HepG2 (cell line): ENCODE results near the gene ANKZF1. TPM values are rescaled to one million over a fixed set of nuclear protein-coding genes. Genes with fewer than 3 reads are reported as not detected.

Experiments
- ATAC-seq: fragments of 200-7000 bp; cut with Tn5 transposase; 3 replicates; pipeline ENCODE4 v1.9.1; 2020; ENCODE audit warnings: mild to moderate bottlenecking, moderate library complexity
- BruUV-seq: library from RNA; stranded (reverse); fragments of 400-500 nt; replicated peaks from 2 replicates; lab custom pipeline; 2021; lab: Mats Ljungman, UMichigan
- CTCF ChIA-PET: fragments of 300-600 bp; formaldehyde crosslinking; extraction: SDS; loops from one replicate; lab custom pipeline; 2021; ENCODE audit warnings: low total read pairs, inconsistent platforms, low intra/inter-chr PET ratio; lab: Yijun Ruan, JAX
- POLR2A ChIA-PET: fragments of 350-600 bp; sonication (Branson Sonifier 250); formaldehyde crosslinking; loops from one replicate; lab custom pipeline; 2020; ENCODE audit warnings: antibody characterized with exemption, inconsistent platforms; lab: Yijun Ruan, JAX
- DNase-seq: peaks from one replicate; pipeline ENCODE4 v3.0.0-alpha.2; 2015; ENCODE audit warnings: low spot score
- FAIRE-seq: peaks from 3 replicates; lab custom pipeline; 2011; peaks lifted over from hg19 to GRCh38; lab: Jason Lieb, UNC
- H2AFZ ChIP-seq: one replicate; pipeline ENCODE4 v1.6.1; 2011; ENCODE audit warnings: low read length, inconsistent platforms
- H3K27ac ChIP-seq: fragments of 300-600 bp; 3 replicates; pipeline ENCODE4 v1.8.0; 2011; ENCODE audit warnings: mixed run types, mild to moderate bottlenecking, mixed read lengths, low read length, inconsistent platforms; ENCODE audit not compliant: insufficient read depth; ENCODE audit errors: extremely low read length
- H3K27me3 ChIP-seq, 2 experiments: fragments of 200-600 bp in 1 of 2; 2 replicates in 1 of 2; 3 replicates in 1 of 2; pipeline versions ENCODE4 v1.6.0 to v1.8.0; 2011; ENCODE audit warnings: low read length in 2 of 2, mild to moderate bottlenecking in 2 of 2, moderate library complexity in 2 of 2, inconsistent platforms in 1 of 2; ENCODE audit not compliant: insufficient read depth in 2 of 2, control insufficient read depth in 1 of 2
- H3K36me3 ChIP-seq, 2 experiments: fragments of 200-600 bp in 1 of 2; replicated peaks in 1 of 2; 2 replicates in 1 of 2; 3 replicates in 1 of 2; pipeline versions ENCODE4 v1.5.1 to v1.8.0; 2011; ENCODE audit warnings: low read length in 2 of 2, inconsistent platforms in 1 of 2; ENCODE audit not compliant: insufficient read depth in 2 of 2, control insufficient read depth in 1 of 2
- H3K4me1 ChIP-seq: 2 replicates; pipeline ENCODE4 v1.5.1; 2012; ENCODE audit warnings: low read length, inconsistent platforms; ENCODE audit not compliant: insufficient read depth
- H3K4me2 ChIP-seq: 2 replicates; pipeline ENCODE4 v1.6.0; 2011; ENCODE audit warnings: low read depth, low read length, inconsistent platforms
- H3K4me3 ChIP-seq, 3 experiments: fragments of 200-600 bp in 1 of 3; sonication (generic), shearing (Covaris generic) in 1 of 3; replicated peaks in 1 of 3; 2 replicates each; pipeline ENCODE4 v1.5.1; 2011 to 2016; ENCODE audit warnings: low read length in 3 of 3, inconsistent platforms in 2 of 3, low read depth in 2 of 3, mild to moderate bottlenecking in 2 of 3, control low read depth in 1 of 3, mixed read lengths in 1 of 3; ENCODE audit not compliant: insufficient read depth in 1 of 3
- H3K79me2 ChIP-seq: one replicate; pipeline ENCODE4 v1.6.1; 2011; ENCODE audit warnings: low read length, inconsistent platforms; ENCODE audit not compliant: insufficient read depth
- H3K9ac ChIP-seq: 2 replicates; pipeline ENCODE4 v1.6.0; 2011; ENCODE audit warnings: mild to moderate bottlenecking, low read depth, low read length, inconsistent platforms; ENCODE audit not compliant: insufficient read depth
- H3K9me3 ChIP-seq: 2 replicates; pipeline ENCODE4 v1.5.1; 2012; ENCODE audit warnings: mild to moderate bottlenecking, low read length
- H4K20me1 ChIP-seq: 2 replicates; pipeline ENCODE4 v1.6.0; 2011; ENCODE audit warnings: inconsistent platforms, mild to moderate bottlenecking, low read length, moderate library complexity; ENCODE audit not compliant: insufficient read depth
- CBFB ChIP-seq: sonication (generic); formaldehyde crosslinking; IDR thresholded peaks from 2 replicates; pipeline ENCODE4 v1.4.0; 2020; ENCODE audit warnings: missing genetic modification reagents
- PRDM10 ChIP-seq: sonication (generic); formaldehyde crosslinking; IDR thresholded peaks from 2 replicates; pipeline ENCODE4 v1.4.0; 2020; ENCODE audit warnings: low read depth, missing genetic modification reagents
- ZNF160 ChIP-seq: sonication (generic); formaldehyde crosslinking; IDR thresholded peaks from 2 replicates; pipeline ENCODE4 v1.8.0; 2022; ENCODE audit warnings: mild to moderate bottlenecking, inconsistent platforms, missing genetic modification reagents
- ZNF629 ChIP-seq: sonication (generic); formaldehyde crosslinking; conservative IDR thresholded peaks from 2 replicates; pipeline ENCODE4 v1.5.0; 2020; ENCODE audit warnings: missing genetic modification reagents
- WGBS: methylation state at CpG from one replicate; pipeline ENCODE4 v1.1.6; 2017; ENCODE audit warnings: low lambda C conversion rate; 5-methylcytosine and 5-hydroxymethylcytosine counted together
- in situ Hi-C: cut with HindIII; loops from 2 replicates; pipeline ENCODE4 v1.10.0; 2017; ENCODE audit warnings: low pct_unique_long_range_greater_than_20kb; ENCODE audit not compliant: extremely low pct_ligation_motif_present
- intact Hi-C: fragments of 100-400 bp; cut with micrococcal nuclease; formaldehyde crosslinking; loops from one replicate; pipeline ENCODE4 v1.10.0; 2022; ENCODE audit not compliant: unreplicated experiment
- polyA plus RNA-seq, 8 experiments: library from polyadenylated mRNA; depleted of rRNA in 3 of 8; stranded (reverse) in 7 of 8; unstranded in 1 of 8; fragments of >200 nt; fragmentation: Illumina TruSeq in 4 of 8; extraction: Trizol in 4 of 8; gene quantifications; 2 replicates each; pipeline versions ENCODE4 v1.2.1 to v1.2.3, GENCODE V29; 2011 to 2016; ENCODE audit warnings: low read depth in 4 of 8, missing spikeins in 1 of 8, mixed read lengths in 1 of 8; ENCODE audit not compliant: insufficient read depth in 1 of 8
- total RNA-seq, 5 experiments: library from RNA; depleted of rRNA; stranded (reverse); fragments of >200 nt; fragmentation: Illumina TruSeq; extraction: Trizol; gene quantifications; 2 replicates each; pipeline ENCODE4 v1.2.3, GENCODE V29; 2016; ENCODE audit warnings: low read depth in 1 of 5
- TF ChIP-seq, protein P1 (sequence below): sonication (generic); formaldehyde crosslinking; IDR thresholded peaks from 2 replicates; pipeline ENCODE4 v1.4.0; 2020; ENCODE audit warnings: missing genetic modification reagents
- TF ChIP-seq, protein P2 (sequence below): sonication (generic); formaldehyde crosslinking; IDR thresholded peaks from 2 replicates; pipeline ENCODE4 v1.4.0; 2020; ENCODE audit warnings: missing genetic modification reagents

The ANKZF1 gene
- total and polyA plus RNA-seq, 2 of the 13 experiments (the other 11 are each of a cell fraction or from before 2014, with no cell fraction given), result 25.3 to 128 TPM

DNA sequence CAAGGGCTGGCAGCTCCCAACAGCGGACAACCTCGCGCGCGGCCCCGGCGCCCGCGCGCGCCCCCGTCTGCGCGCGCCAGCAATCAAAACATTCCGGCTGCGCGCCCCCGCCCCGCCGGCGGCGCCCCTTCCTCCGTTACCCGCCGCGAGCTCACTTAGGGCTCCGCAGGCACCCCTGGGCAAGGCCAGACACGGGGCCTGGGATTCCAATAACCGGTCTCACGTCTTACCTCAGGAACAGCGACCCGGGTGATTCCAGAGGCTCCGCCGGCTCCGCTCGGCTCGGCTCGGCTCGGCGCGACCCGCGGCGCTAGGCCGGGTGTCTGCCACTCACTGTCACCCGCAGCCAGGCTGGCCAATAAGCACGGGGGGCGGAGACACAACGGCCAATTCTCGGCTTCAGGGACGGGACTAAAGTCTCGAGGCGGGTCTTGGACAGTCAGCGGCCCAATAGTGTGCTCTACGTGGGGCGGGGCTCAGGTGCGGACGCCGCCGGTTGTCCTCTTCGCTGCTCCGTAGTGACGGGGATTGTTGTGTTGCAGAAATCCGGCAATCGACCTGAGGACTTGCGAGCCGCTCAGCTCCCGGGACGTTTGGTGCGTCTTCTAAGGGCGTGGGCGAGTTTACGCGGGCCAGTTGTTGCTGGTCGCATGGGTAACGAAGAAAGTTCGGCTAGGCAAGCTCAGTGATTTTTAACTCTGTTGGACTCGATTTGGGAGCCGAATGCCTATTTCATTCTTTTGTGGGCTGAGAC, at the start of gene ANKZF1, which contains the start of gene ATG9A (continued):
- TF ChIP-seq, protein P1, sequence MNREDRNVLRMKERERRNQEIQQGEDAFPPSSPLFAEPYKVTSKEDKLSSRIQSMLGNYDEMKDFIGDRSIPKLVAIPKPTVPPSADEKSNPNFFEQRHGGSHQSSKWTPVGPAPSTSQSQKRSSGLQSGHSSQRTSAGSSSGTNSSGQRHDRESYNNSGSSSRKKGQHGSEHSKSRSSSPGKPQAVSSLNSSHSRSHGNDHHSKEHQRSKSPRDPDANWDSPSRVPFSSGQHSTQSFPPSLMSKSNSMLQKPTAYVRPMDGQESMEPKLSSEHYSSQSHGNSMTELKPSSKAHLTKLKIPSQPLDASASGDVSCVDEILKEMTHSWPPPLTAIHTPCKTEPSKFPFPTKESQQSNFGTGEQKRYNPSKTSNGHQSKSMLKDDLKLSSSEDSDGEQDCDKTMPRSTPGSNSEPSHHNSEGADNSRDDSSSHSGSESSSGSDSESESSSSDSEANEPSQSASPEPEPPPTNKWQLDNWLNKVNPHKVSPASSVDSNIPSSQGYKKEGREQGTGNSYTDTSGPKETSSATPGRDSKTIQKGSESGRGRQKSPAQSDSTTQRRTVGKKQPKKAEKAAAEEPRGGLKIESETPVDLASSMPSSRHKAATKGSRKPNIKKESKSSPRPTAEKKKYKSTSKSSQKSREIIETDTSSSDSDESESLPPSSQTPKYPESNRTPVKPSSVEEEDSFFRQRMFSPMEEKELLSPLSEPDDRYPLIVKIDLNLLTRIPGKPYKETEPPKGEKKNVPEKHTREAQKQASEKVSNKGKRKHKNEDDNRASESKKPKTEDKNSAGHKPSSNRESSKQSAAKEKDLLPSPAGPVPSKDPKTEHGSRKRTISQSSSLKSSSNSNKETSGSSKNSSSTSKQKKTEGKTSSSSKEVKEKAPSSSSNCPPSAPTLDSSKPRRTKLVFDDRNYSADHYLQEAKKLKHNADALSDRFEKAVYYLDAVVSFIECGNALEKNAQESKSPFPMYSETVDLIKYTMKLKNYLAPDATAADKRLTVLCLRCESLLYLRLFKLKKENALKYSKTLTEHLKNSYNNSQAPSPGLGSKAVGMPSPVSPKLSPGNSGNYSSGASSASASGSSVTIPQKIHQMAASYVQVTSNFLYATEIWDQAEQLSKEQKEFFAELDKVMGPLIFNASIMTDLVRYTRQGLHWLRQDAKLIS (CRISPR knock-in tag), result peak; percentile 34; the same call in 1 of the 2 replicates
- peak; percentile 82 for TF ChIP-seq ZNF160
- peak; percentile 38 for TF ChIP-seq CBFB
- TF ChIP-seq, all 625 proteins: peak for 296

DNA sequence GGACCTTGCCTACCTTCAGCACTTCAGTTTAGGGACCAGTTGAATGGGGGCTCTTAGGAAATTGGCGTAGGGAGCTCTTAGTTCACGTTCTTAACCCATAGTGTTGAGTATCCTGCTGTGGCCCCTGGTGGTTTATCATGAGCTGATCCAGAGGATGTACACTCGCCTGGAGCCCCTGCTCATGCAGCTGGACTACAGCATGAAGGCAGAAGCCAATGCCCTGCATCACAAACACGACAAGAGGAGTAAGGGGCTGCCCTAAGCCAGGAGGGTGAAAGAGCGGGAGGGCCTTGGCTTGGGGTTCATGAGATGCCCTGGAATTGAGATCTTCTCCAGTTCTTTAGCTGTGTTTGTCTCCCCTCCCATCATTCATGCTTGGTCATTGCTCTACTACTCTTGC, 48.6 kb upstream of the ANKZF1 start:
- WGBS, result 98% methylated on average over 5 of the region's 5 CpGs
- FAIRE-seq, result no peak
- intact Hi-C loops, result no loop called here
- no peak for ATAC-seq
- Histone ChIP-seq H4K20me1 (no peaks in the 10 kb centered on the region), H3K4me1 (peaks cover 24% of the 10 kb centered on the region), H3K27ac (no peak overlapping the region), H3K4me3 (no peak overlapping the region), H3K36me3 (peaks cover 30 to 48% of the 10 kb centered on the region in 2 experiments), H3K4me2 (no peak overlapping the region), H2AFZ (no peak overlapping the region), H3K9ac (no peak overlapping the region), H3K79me2 (peaks cover 19% of the 10 kb centered on the region), H3K9me3 (no peaks in the 10 kb centered on the region), H3K27me3 (no peaks in the 10 kb centered on the region; a peak in 1 of 5 replicates)
- POLR2A ChIA-PET, result interaction anchor here (1.6 to 4.8 kb wide), 5 partner anchors 9 to 28 kb away, joined by 4 to 21 read pairs (median 9); partner anchors contain the start of gene ZFAND2B
- BruUV-seq, result no TSS peak
- TF ChIP-seq PRDM10 (CRISPR knock-in tag), result no peak
- TF ChIP-seq, protein P2, sequence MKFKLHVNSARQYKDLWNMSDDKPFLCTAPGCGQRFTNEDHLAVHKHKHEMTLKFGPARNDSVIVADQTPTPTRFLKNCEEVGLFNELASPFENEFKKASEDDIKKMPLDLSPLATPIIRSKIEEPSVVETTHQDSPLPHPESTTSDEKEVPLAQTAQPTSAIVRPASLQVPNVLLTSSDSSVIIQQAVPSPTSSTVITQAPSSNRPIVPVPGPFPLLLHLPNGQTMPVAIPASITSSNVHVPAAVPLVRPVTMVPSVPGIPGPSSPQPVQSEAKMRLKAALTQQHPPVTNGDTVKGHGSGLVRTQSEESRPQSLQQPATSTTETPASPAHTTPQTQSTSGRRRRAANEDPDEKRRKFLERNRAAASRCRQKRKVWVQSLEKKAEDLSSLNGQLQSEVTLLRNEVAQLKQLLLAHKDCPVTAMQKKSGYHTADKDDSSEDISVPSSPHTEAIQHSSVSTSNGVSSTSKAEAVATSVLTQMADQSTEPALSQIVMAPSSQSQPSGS (CRISPR knock-in tag), result no peak
- TF ChIP-seq ZNF629 (CRISPR knock-in tag), result no peak
- in situ Hi-C loops, result no loop called here
- CTCF ChIA-PET, result no interaction called here
- DNase-seq, result no peak
